Measurements from ENCODE around the gene MLLT10. TPM values are rescaled to one million over a fixed set of nuclear protein-coding genes. Genes with fewer than 3 reads are reported as not detected.

MLLT10 gene
- total RNA-seq, 1 donor from 2014 or later = 50.6 TPM

GRCh38 chr10:21495002-21495751 is 38.9 kb upstream of the MLLT10 start:
- peak overlapping the region; percentile 93 for H3K4me3 Mint-ChIP-seq (ENCODE audit: unreplicated experiment)
- H3K4me1 Mint-ChIP-seq (ENCODE audit: unreplicated experiment) = peaks cover 34% of the 10 kb centered on the region
- peak; percentile 15 for DNase-seq (ENCODE audit: low spot score)
- no peaks in the 10 kb centered on the region for H3K9me3 Mint-ChIP-seq (ENCODE audit: unreplicated experiment)
- peaks cover 15% of the 10 kb centered on the region for H3K27me3 Mint-ChIP-seq (ENCODE audit: unreplicated experiment)
- no peaks in the 10 kb centered on the region for H3K36me3 Mint-ChIP-seq (ENCODE audit: low read depth, unreplicated experiment)
- peak overlapping the region; percentile 88 for H3K27ac Mint-ChIP-seq (ENCODE audit: unreplicated experiment)
- no peak for TF ChIP-seq CTCF (IDR thresholded peaks at IDR 0.05; ENCODE audit: unreplicated experiment)

- Mint-ChIP-seq H3K27ac (ENCODE audit: unreplicated experiment) (peak overlapping the region; percentile 88), H3K4me1 (ENCODE audit: unreplicated experiment) (peaks cover 36% of the 10 kb centered on the region), H3K9me3 (ENCODE audit: unreplicated experiment) (no peaks in the 10 kb centered on the region), H3K27me3 (ENCODE audit: unreplicated experiment) (peaks cover 15% of the 10 kb centered on the region), H3K36me3 (ENCODE audit: low read depth, unreplicated experiment) (no peaks in the 10 kb centered on the region), H3K4me3 (ENCODE audit: unreplicated experiment) (peak overlapping the region; percentile 93)
- DNase-seq (ENCODE audit: low spot score) = peak; percentile 98
- peak; percentile 100 for TF ChIP-seq CTCF (IDR thresholded peaks at IDR 0.05; ENCODE audit: unreplicated experiment)
These were observed 38.2 kb upstream of the MLLT10 start for GRCh38 chr10:21495752-21496342.

DNA sequence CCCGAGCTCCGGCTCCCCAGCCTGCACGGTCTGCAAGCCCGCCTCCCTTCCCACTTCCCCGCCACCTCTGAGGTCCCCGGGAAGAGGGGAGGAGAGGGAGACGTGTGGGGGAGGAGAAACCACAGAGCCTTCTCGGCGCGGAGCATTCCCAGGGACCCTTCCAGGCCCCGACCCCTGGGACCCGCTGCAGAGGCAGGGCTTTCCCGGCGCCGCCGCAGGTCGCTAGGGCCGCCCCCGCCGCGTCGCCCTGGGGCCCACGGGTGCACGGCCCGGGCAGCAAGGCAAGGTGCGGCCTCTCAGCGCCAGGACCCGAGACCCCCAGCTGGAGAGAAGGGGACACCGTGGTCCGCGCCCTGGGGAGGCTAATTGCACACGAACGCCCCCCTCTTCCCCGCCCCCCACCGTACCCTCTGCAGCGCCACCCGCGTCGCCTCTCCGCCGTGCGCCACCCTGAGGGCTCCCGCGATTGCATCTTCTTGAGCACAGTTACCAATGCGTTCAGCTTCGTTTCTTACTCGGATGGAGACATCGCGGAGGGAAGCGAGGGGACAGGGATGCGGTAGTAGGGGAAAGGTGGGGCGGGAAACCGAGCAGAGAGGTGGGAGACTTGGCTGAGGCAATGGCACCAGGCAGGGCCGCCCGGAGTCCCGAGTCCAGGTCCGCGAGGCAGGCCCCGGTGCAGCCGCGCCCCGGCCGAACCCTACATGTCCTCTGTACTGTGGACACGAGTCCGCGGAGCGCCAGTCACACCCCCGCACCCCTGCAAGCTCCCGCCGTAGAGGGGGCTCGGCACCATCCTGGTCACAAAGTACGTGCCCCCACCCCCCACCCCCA is 37.5 kb upstream of the MLLT10 start:
- no peak for TF ChIP-seq CTCF (IDR thresholded peaks at IDR 0.05; ENCODE audit: unreplicated experiment)
- DNase-seq (ENCODE audit: low spot score) = peak; percentile 57
- H3K27me3 Mint-ChIP-seq (ENCODE audit: unreplicated experiment) = peaks cover 15% of the 10 kb centered on the region
- H3K4me3 Mint-ChIP-seq (ENCODE audit: unreplicated experiment) = peak overlapping the region; percentile 89
- no peaks in the 10 kb centered on the region for H3K9me3 Mint-ChIP-seq (ENCODE audit: unreplicated experiment)
- no peak overlapping the region for H3K27ac Mint-ChIP-seq (ENCODE audit: unreplicated experiment)
- H3K36me3 Mint-ChIP-seq (ENCODE audit: low read depth, unreplicated experiment) = no peaks in the 10 kb centered on the region
- H3K4me1 Mint-ChIP-seq (ENCODE audit: unreplicated experiment) = peaks cover 40% of the 10 kb centered on the region

- H3K36me3 Mint-ChIP-seq (ENCODE audit: low read depth, unreplicated experiment) = no peaks in the 10 kb centered on the region
- H3K4me3 Mint-ChIP-seq (ENCODE audit: unreplicated experiment) = peak overlapping the region; percentile 89
- H3K27ac Mint-ChIP-seq (ENCODE audit: unreplicated experiment) = peak overlapping the region; percentile 81
- TF ChIP-seq CTCF (IDR thresholded peaks at IDR 0.05; ENCODE audit: unreplicated experiment) = no peak
- H3K27me3 Mint-ChIP-seq (ENCODE audit: unreplicated experiment) = peaks cover 17% of the 10 kb centered on the region
- peak; percentile 80 for DNase-seq (ENCODE audit: low spot score)
- peaks cover 42% of the 10 kb centered on the region for H3K4me1 Mint-ChIP-seq (ENCODE audit: unreplicated experiment)
- H3K9me3 Mint-ChIP-seq (ENCODE audit: unreplicated experiment) = no peaks in the 10 kb centered on the region
These were observed 36.7 kb upstream of the MLLT10 start for GRCh38 chr10:21497177-21497807.
